Kidney epithelial cell (primary cell): ENCODE results near the gene UBE3D. TPM values are rescaled to one million over a fixed set of nuclear protein-coding genes. Genes with fewer than 3 reads are reported as not detected.
A peak's percentile ranks its signal among the peaks of the same experiment; 100 is the strongest.
"Not testable (repeated sequence)": the region's sequence is repeated elsewhere in the genome, so short reads cannot be mapped to it uniquely, and the experiment has no call there.

Source experiments
- DNase-seq: peaks from one replicate; pipeline ENCODE4 v3.0.0-alpha.2; 2010; ENCODE audit warnings: low read depth
- H3K27me3 ChIP-seq: 2 replicates; pipeline ENCODE4 v1.6.0; 2011; ENCODE audit warnings: low read length; ENCODE audit not compliant: control insufficient read depth, insufficient read depth
- H3K36me3 ChIP-seq: 2 replicates; pipeline ENCODE4 v1.5.1; 2011; ENCODE audit warnings: low read length; ENCODE audit not compliant: control insufficient read depth, insufficient read depth
- H3K4me3 ChIP-seq: 2 replicates; pipeline ENCODE4 v1.5.1; 2011; ENCODE audit warnings: low read depth, mild to moderate bottlenecking, control low read depth, low read length
- total RNA-seq: library from RNA; depleted of rRNA; stranded (reverse); fragments of >200 nt; gene quantifications from 2 replicates; pipeline ENCODE4 v1.2.3, GENCODE V29; 2015
- TF ChIP-seq, protein P1 (sequence below): IDR thresholded peaks from 2 replicates; pipeline ENCODE4 v1.5.1; 2011; ENCODE audit warnings: mild to moderate bottlenecking, moderate library complexity, low read length, control low read depth, inconsistent platforms; ENCODE audit not compliant: insufficient read depth, poor library complexity, severe bottlenecking

UBE3D gene
- total RNA-seq, 1 donor from 2014 or later: 11.6 TPM

- TF ChIP-seq, protein P1, sequence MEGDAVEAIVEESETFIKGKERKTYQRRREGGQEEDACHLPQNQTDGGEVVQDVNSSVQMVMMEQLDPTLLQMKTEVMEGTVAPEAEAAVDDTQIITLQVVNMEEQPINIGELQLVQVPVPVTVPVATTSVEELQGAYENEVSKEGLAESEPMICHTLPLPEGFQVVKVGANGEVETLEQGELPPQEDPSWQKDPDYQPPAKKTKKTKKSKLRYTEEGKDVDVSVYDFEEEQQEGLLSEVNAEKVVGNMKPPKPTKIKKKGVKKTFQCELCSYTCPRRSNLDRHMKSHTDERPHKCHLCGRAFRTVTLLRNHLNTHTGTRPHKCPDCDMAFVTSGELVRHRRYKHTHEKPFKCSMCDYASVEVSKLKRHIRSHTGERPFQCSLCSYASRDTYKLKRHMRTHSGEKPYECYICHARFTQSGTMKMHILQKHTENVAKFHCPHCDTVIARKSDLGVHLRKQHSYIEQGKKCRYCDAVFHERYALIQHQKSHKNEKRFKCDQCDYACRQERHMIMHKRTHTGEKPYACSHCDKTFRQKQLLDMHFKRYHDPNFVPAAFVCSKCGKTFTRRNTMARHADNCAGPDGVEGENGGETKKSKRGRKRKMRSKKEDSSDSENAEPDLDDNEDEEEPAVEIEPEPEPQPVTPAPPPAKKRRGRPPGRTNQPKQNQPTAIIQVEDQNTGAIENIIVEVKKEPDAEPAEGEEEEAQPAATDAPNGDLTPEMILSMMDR: no peak
- H3K4me3 ChIP-seq: no peak overlapping the region
- peak; percentile 51 for DNase-seq
- no peaks in the 10 kb centered on the region for H3K27me3 ChIP-seq
- no peaks in the 10 kb centered on the region for H3K36me3 ChIP-seq
Measured at GRCh38 chr6:82862543-82862942, 203.1 kb downstream of the UBE3D start.

- Histone ChIP-seq H3K36me3 (no peaks in the 10 kb centered on the region), H3K27me3 (no peaks in the 10 kb centered on the region), H3K4me3 (no peak overlapping the region)
- TF ChIP-seq, protein P1: no peak
- DNase-seq: no peak
Measured at GRCh38 chr6:82861121-82861520, 204.5 kb downstream of the UBE3D start.

GRCh38 chr6:82856077-82856476 lies 209.6 kb downstream of the UBE3D start:
- H3K36me3 ChIP-seq, H3K4me3 ChIP-seq, DNase-seq, H3K27me3 ChIP-seq: not testable (repeated sequence)

GRCh38 chr6:82852904-82853303 lies 212.7 kb downstream of the UBE3D start:
- DNase-seq, H3K36me3 ChIP-seq, H3K27me3 ChIP-seq, H3K4me3 ChIP-seq: not testable (repeated sequence)

GRCh38 chr6:82843291-82843885 lies 222.3 kb downstream of the UBE3D start:
- Histone ChIP-seq H3K27me3 (no peaks in the 10 kb centered on the region), H3K36me3 (no peaks in the 10 kb centered on the region), H3K4me3 (no peak overlapping the region)
- no peak for DNase-seq
- TF ChIP-seq, protein P1: no peak

DNA sequence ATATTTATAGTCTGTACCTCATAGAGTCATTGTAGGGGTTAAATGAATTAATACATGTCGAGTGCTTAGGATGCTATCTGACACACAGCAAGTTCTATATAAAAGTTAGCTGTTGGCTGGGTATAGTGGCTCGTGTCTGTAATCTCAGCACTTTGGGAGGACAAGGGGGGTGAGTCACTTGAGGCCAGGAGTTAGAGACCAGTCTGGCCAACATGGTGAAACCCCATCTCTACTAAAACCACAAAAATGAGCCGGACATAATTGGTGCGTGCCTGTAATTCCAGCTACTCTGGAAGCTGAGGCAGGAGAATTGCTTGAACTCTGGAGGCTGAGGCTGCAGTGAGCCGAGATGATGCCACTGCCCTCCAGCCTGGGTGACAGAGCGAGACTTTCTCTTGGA lies 222.9 kb downstream of the UBE3D start:
- no peak overlapping the region for H3K4me3 ChIP-seq

More for the DNA sequence above, 222.9 kb downstream of the UBE3D start:
- peak; percentile 61 for DNase-seq
- TF ChIP-seq, protein P1: no peak
- H3K36me3 ChIP-seq: no peaks in the 10 kb centered on the region
- H3K27me3 ChIP-seq: no peaks in the 10 kb centered on the region

Other genes with a start within 250 kb of the UBE3D start
- 11.7 and 17.0 TPM in 2 replicates for gene DOP1A, start 1.8 kb upstream of the UBE3D start, total RNA-seq
- 26.3 and 35.3 TPM in 2 replicates for gene PGM3, start 127.4 kb upstream of the UBE3D start, total RNA-seq
- 4.3 and 4.6 TPM in 2 replicates for gene RWDD2A, start 127.5 kb upstream of the UBE3D start, total RNA-seq